Measurements from ENCODE around the gene NCS1. TPM values are rescaled to one million over a fixed set of nuclear protein-coding genes. Genes with fewer than 3 reads are reported as not detected.

NCS1 gene
- total and polyA plus RNA-seq, 2 experiments from 2014 or later: 4.7 to 33.0 TPM

GRCh38 chr9:130139251-130139650 lies 33.0 kb upstream of the NCS1 start:
- no peaks in the 10 kb centered on the region for H3K36me3 ChIP-seq (ENCODE audit: low read depth)
- H3K9ac ChIP-seq: peak overlapping the region; percentile 17; the same call in 1 of the 2 replicates
- H3K9me3 ChIP-seq (ENCODE audit: low read depth): no peaks in the 10 kb centered on the region
- no peaks in the 10 kb centered on the region for H3K9me2 ChIP-seq (ENCODE audit: insufficient read depth)
- 83 to 86% methylated on average over 10 of the region's 10 CpGs for WGBS, 2 experiments (ENCODE audit: low coverage in 1 of 2, low lambda C conversion rate in 2 of 2, missing lambda C conversion rate in 2 of 2)
- peak overlapping the region; percentile 82 for H3K27ac ChIP-seq
- in situ Hi-C loops (cut with MboI): no loop called here
- H2AFZ ChIP-seq: no peak overlapping the region
- no peak for TF ChIP-seq EZH2 (IDR thresholded peaks at IDR 0.05; ENCODE audit: insufficient read depth, poor library complexity, severe bottlenecking)
- TF ChIP-seq EZH2phosphoT487 (IDR thresholded peaks at IDR 0.05; ENCODE audit: insufficient read depth, low read depth): no peak
- no peak overlapping the region for H3K4me3 ChIP-seq
- no peaks in the 10 kb centered on the region for H4K20me1 ChIP-seq (ENCODE audit: insufficient read depth)
- H3K4me1 ChIP-seq (ENCODE audit: insufficient read depth): peaks cover 29% of the 10 kb centered on the region
- H3K4me2 ChIP-seq (ENCODE audit: unreplicated experiment): peak overlapping the region; percentile 49
- DNase-seq: no peak
- H3F3A ChIP-seq (ENCODE audit: insufficient read depth): peaks cover 50% of the 10 kb centered on the region
- H3K27me3 ChIP-seq (replicated peaks; ENCODE audit: insufficient read depth): no peaks in the 10 kb centered on the region
- H3K79me2 ChIP-seq (ENCODE audit: insufficient read depth): no peaks in the 10 kb centered on the region

DNA sequence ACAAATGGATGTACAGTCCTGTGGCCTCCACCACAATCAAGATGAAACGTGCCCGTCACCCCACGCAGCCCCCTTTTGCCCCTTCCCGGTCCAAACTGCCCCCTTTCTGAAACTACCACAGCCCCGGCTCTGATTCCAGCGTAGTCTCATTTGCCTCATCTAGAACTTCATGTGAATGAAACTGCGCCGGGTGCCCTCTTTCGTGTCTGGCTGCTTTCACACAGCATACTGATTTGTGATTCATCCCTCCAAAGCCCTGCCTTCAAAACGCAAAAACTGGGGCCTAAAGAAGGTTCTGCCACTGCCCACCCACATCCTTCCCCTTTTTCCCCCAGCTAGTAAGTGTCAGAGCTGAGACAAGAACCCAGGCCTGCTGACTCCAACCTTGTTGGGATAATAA lies 31.5 kb upstream of the NCS1 start:
- Histone ChIP-seq H3K27me3 (replicated peaks; ENCODE audit: insufficient read depth) (no peaks in the 10 kb centered on the region), H4K20me1 (ENCODE audit: insufficient read depth) (no peaks in the 10 kb centered on the region), H3K9me2 (ENCODE audit: insufficient read depth) (no peaks in the 10 kb centered on the region), H3K79me2 (ENCODE audit: insufficient read depth) (no peaks in the 10 kb centered on the region), H3K27ac (no peak overlapping the region), H3K4me2 (ENCODE audit: unreplicated experiment) (no peak overlapping the region), H2AFZ (no peak overlapping the region), H3F3A (ENCODE audit: insufficient read depth) (peaks cover 57% of the 10 kb centered on the region), H3K9me3 (ENCODE audit: low read depth) (no peaks in the 10 kb centered on the region), H3K9ac (no peak overlapping the region), H3K36me3 (ENCODE audit: low read depth) (no peaks in the 10 kb centered on the region), H3K4me3 (no peak overlapping the region), H3K4me1 (ENCODE audit: insufficient read depth) (peaks cover 29% of the 10 kb centered on the region)
- WGBS, 2 experiments (ENCODE audit: low coverage in 1 of 2, low lambda C conversion rate in 2 of 2, missing lambda C conversion rate in 2 of 2): 98 to 99% methylated on average over 10 of the region's 10 CpGs
- no peak for DNase-seq
- in situ Hi-C loops (cut with MboI): no loop called here
- TF ChIP-seq EZH2 (IDR thresholded peaks at IDR 0.05; ENCODE audit: insufficient read depth, poor library complexity, severe bottlenecking): no peak
- no peak for TF ChIP-seq EZH2phosphoT487 (IDR thresholded peaks at IDR 0.05; ENCODE audit: insufficient read depth, low read depth)

- no peaks in the 10 kb centered on the region for H3K27me3 ChIP-seq (replicated peaks; ENCODE audit: insufficient read depth)
- no peaks in the 10 kb centered on the region for H3K36me3 ChIP-seq (ENCODE audit: low read depth)
- H3K79me2 ChIP-seq (ENCODE audit: insufficient read depth): no peaks in the 10 kb centered on the region
- no peak overlapping the region for H3K27ac ChIP-seq
- WGBS, 2 experiments (ENCODE audit: low coverage in 1 of 2, low lambda C conversion rate in 2 of 2, missing lambda C conversion rate in 2 of 2): 88 to 95% methylated on average over 11 to 12 of the region's 12 CpGs
- in situ Hi-C loops (cut with MboI): no loop called here
- H3F3A ChIP-seq (ENCODE audit: insufficient read depth): peaks cover 43% of the 10 kb centered on the region
- H3K4me3 ChIP-seq: no peak overlapping the region
- no peak for TF ChIP-seq EZH2 (IDR thresholded peaks at IDR 0.05; ENCODE audit: insufficient read depth, poor library complexity, severe bottlenecking)
- TF ChIP-seq EZH2phosphoT487 (IDR thresholded peaks at IDR 0.05; ENCODE audit: insufficient read depth, low read depth): no peak
- H3K4me2 ChIP-seq (ENCODE audit: unreplicated experiment): no peak overlapping the region
- H3K9me3 ChIP-seq (ENCODE audit: low read depth): no peaks in the 10 kb centered on the region
- no peak overlapping the region for H2AFZ ChIP-seq
- H3K9ac ChIP-seq: no peak overlapping the region
- peaks cover 29% of the 10 kb centered on the region for H3K4me1 ChIP-seq (ENCODE audit: insufficient read depth)
- H4K20me1 ChIP-seq (ENCODE audit: insufficient read depth): no peaks in the 10 kb centered on the region
- no peak for DNase-seq
- H3K9me2 ChIP-seq (ENCODE audit: insufficient read depth): no peaks in the 10 kb centered on the region
These were observed 30.1 kb upstream of the NCS1 start for GRCh38 chr9:130142056-130142455.

DNA sequence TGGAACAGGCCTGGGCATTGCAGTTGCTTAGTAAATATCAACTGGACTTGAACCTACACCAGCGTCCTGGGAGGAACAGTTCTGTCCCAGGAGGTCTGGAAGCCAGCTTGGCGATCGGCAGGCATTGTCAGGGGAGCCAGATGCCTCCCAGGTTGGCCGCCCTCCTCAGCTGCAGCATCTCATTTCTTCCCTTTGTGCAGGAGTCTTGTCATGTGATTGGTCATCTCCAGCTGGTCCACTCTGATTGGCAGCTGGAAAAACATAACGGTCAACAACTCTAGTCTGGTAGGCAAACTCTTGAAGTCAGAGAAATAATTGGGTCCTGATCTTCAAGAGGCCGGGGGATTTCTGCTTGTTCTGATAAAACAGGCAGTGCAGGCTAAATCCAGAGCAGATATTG lies 29.6 kb upstream of the NCS1 start:
- H3K9ac ChIP-seq: no peak overlapping the region
- H3K9me3 ChIP-seq (ENCODE audit: low read depth): no peaks in the 10 kb centered on the region
- WGBS, 2 experiments (ENCODE audit: low coverage in 1 of 2, low lambda C conversion rate in 2 of 2, missing lambda C conversion rate in 2 of 2): 78 to 80% methylated on average over 6 of the region's 6 CpGs
- TF ChIP-seq EZH2phosphoT487 (IDR thresholded peaks at IDR 0.05; ENCODE audit: insufficient read depth, low read depth) (no peak), EZH2 (IDR thresholded peaks at IDR 0.05; ENCODE audit: insufficient read depth, poor library complexity, severe bottlenecking) (no peak)
- H3K9me2 ChIP-seq (ENCODE audit: insufficient read depth): no peaks in the 10 kb centered on the region
- peaks cover 37% of the 10 kb centered on the region for H3F3A ChIP-seq (ENCODE audit: insufficient read depth)
- peaks cover 23% of the 10 kb centered on the region for H3K4me1 ChIP-seq (ENCODE audit: insufficient read depth)
- no peaks in the 10 kb centered on the region for H3K27me3 ChIP-seq (replicated peaks; ENCODE audit: insufficient read depth)
- no peak overlapping the region for H3K4me3 ChIP-seq
- H3K4me2 ChIP-seq (ENCODE audit: unreplicated experiment): no peak overlapping the region
- no peak overlapping the region for H3K27ac ChIP-seq
- H3K79me2 ChIP-seq (ENCODE audit: insufficient read depth): no peaks in the 10 kb centered on the region
- no peak for DNase-seq
- no peaks in the 10 kb centered on the region for H3K36me3 ChIP-seq (ENCODE audit: low read depth)
- in situ Hi-C loops (cut with MboI): no loop called here
- no peaks in the 10 kb centered on the region for H4K20me1 ChIP-seq (ENCODE audit: insufficient read depth)
- no peak overlapping the region for H2AFZ ChIP-seq
